ENCODE measurements around the gene CALR.

- TF ChIP-seq, protein P1, sequence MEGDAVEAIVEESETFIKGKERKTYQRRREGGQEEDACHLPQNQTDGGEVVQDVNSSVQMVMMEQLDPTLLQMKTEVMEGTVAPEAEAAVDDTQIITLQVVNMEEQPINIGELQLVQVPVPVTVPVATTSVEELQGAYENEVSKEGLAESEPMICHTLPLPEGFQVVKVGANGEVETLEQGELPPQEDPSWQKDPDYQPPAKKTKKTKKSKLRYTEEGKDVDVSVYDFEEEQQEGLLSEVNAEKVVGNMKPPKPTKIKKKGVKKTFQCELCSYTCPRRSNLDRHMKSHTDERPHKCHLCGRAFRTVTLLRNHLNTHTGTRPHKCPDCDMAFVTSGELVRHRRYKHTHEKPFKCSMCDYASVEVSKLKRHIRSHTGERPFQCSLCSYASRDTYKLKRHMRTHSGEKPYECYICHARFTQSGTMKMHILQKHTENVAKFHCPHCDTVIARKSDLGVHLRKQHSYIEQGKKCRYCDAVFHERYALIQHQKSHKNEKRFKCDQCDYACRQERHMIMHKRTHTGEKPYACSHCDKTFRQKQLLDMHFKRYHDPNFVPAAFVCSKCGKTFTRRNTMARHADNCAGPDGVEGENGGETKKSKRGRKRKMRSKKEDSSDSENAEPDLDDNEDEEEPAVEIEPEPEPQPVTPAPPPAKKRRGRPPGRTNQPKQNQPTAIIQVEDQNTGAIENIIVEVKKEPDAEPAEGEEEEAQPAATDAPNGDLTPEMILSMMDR (optimal IDR thresholded peaks at IDR 0.05 in 1 of 3, IDR thresholded peaks at IDR 0.05 in 1 of 3, conservative IDR thresholded peaks at IDR 0.05 in 1 of 3; ENCODE audit: extremely low read depth in 1 of 3, insufficient read depth in 2 of 3, low read length in 3 of 3) = no peak
- no peak for TF ChIP-seq EZH2 (IDR thresholded peaks at IDR 0.05; ENCODE audit: low read length)
These were observed 36.2 kb downstream of the CALR start for GRCh38 chr19:12974301-12975220.

Measured in keratinocyte (primary cell).